IPS-NIHi11 (cell line): ENCODE measurements around the gene MAML2.
A peak's percentile ranks its signal among the peaks of the same experiment; 100 is the strongest.

Experiments
- DNase-seq: peaks from one replicate; pipeline ENCODE4 v3.0.0; 2012; ENCODE audit warnings: mixed read lengths, low spot score

The MAML2 gene

DNA sequence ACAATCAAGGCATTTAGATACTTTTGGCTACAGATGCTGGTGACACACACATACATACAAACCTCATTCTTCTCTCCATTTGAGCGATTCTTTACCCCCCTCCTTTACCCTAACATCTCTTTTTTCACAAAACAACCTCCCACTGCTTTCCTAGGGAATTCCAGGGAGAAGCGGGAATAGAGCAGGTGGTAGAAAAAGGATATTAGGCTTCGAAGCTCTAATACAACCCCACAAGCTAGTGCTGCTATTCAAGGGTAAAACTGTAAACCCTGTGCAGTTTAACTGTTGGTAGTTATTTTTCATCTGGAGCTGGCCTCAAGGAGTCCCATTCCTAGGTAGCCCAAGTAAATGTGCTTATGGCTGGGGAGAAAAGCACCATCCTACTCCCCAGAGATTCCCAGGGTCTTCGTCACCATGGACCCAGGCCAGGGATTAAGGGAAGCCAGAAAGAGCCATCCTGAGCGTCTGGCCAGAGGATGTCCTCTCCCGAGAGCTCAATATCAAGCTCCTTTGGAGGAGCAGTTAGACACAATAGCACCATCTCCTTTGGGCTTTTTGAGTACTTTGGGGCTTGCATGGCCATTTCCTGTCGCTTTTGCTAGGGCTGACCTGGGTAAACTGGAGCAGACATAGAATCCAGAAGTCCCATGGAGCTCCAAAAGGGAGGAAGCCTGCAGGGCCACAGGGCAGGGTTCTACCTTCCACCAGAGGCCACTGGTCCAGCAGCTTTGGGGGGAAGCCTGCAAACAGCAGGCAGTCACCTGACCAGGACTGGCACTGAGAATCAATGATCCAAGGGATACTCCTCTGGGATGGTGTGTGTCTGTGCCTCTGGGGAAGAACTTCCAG, 3.1 kb downstream of the MAML2 start:
- DNase-seq = no peak

DNA sequence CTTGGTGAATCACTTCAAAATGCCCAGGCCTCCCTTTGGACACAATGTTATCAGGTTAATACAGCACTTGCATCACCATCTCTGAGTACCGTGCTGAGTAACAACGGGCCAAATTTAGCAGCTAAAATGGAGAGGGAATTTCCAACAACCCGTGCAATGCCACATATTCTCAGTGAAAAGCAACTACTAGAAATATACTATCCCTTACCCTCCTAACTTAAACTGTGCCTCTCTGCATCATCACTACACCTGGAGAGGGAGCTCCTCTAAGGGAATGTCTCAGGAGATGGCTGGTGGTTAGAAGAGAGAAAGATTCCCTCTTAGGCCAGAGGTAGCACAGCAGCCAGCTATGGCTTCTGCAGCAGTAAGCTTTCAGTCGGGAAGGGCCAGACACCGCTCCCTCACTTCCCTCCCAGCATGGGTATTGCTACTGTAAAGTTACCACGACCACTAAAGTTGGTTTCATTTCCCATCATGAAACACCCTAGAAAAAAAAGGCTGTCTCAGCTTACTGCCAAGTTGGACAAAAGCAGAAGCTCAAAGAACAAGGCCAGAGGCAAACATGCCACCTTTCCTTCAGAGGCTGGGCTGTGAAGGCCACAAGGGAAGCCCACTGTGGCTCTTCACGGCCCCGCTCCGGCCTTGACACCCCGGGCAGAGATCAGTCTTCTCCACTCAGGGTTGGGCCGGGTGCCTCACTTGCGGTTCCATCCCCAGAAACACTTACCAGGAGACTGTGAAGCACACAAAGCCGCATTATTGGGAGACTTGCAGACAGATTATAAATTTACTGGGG, 3.9 kb downstream of the MAML2 start:
- no peak for DNase-seq

DNA sequence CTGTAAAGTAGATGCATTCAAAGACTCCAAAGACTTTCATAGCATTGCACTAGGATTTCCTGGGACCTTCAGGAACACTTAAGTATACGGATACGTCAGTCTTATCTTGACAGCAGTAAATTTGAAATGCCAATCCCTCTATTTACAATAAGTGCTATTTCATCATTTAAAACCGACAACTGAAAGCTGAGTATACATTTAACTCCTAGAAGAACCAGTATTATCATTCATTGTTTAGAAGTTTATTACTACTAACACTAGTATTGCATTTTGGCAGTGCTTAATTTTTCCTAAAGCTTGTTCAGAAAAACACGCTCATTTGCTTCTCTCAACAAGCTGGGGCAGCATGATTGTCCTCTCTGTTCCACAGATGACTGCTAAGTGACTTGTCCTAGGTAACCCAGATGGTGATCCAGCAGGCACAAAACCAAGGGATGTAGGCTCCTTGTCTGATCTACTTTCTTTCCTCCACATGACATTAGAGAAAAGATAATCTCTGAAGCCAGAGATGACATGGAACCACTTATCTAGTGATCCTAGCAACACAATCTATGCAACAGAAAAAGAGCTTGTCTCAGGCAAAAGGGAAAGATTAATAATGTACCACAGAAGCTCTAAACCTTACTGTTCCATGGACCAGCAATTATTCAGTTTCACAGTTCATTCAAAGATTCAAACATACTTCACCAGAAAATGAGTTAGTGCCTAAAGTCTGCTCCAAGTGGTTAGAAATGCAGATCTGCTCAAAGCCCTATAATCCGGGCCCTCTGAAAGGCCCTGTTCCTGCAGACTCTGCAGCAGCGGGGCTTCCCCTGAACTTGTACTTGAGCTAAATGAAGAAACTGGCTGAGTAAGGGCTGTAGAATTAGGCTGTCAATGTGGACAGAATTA, 5.2 kb downstream of the MAML2 start:
- DNase-seq = no peak

DNA sequence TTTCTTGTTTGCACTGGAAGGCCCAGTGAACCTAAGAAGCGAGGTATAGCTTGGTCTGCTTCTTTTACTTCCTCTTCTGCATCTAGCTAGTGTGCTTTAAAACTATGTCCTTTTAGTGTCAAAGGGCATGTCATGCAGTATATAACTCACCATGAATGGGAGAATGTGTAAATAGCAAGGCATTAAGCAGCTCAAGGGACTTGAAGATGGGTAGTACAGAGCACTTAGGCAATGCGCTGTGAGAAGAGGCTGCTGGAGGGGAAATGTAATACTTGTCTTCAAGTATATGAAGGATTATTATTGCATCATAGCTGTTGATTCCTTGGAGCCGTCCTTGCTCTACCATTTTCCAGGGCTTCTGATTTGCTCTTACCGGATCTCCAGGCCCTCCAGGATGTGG, 7.6 kb downstream of the MAML2 start:
- no peak for DNase-seq

DNA sequence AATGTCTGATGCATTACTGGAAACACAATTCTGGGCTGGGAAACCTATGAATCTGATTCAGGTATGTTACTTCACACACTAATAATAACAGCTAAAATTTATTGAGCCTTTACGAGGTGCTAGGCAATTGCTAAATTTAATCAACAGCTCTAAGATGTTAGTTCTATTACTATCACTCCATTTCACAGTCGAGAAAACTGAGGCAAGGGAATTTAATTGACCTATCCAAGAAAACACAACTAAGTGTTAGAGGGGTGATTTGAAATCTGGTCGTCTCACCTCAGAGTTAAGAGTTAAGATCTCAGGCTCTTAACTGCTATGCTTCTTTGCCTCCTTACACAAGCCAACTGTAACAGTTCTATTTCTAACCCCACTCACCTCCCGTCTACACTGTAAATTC, 8.8 kb downstream of the MAML2 start:
- no peak for DNase-seq

DNA sequence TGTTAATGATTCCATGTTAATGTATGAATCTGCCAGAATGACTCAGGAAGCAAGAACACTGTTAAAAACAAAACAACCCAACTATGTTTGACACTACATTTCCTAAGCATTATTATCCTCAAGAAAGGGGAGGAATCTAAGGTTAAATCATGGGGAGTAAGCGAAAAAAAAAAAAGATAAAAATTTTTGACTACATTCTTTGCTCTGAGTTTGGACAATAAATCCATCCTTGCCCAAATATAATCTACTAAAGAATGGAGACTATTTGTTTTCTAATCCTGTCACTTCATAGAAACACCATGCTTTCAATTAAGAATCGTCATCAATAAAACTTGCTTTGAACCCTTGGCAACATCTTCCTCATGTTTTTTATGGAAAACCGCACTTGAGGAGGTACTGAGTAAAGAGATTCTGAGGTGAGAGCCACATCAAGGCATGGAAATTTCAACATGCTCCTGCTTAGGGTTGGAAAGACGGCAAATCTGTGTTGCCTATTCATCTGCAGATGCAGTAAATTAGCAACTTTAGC, 9.7 kb downstream of the MAML2 start:
- no peak for DNase-seq

DNA sequence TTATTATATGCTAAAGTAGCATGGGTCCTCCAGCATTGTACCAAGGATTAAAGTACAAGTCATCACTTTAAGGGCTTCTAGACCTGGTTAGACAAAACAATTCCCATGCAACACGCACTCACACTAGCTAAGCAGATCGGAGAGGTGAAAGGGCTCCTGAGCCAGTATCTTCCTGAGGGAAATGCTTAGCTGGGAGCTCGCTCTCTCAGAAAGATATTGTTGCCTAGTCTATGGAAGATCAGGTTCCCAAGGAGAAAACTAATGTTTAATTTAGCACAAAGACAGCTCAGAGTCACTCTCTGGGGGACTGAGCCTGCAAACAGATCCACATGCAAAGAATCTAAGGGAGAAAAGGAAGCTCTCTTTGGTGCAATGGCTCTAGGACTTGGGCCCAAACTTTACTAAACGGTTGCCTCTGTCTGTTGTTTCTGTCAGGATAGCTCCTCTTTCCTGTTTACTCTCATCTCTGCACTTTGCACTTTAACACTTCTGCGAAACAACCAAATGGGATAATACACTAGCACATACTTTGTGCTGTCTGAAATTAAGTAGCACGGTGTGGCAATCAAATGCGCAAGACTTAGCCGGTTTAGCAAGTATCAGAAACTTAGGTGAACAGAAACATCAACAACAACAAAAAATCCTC, 10.7 kb downstream of the MAML2 start:
- DNase-seq = no peak

DNA sequence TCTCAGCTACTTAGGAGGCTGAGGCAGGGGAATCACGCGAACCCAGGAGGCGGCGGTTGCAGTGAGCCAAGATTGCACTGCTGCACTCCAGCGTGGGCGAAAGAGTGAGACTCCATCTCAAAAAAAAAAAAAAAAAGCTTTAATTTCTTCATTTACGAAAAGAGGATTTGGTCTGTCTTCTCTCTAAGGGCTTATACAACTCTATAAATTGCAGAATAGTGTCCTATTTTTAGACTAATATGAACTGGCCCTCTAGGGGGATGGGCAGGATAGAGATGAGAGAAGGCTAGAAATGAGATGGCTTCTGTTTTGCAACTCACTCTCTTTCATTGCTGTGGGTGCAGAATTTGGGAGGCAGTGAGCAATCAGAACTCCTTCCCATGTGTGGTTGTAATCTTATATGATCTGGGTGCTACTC, 11.3 kb downstream of the MAML2 start:
- DNase-seq = no peak

DNA sequence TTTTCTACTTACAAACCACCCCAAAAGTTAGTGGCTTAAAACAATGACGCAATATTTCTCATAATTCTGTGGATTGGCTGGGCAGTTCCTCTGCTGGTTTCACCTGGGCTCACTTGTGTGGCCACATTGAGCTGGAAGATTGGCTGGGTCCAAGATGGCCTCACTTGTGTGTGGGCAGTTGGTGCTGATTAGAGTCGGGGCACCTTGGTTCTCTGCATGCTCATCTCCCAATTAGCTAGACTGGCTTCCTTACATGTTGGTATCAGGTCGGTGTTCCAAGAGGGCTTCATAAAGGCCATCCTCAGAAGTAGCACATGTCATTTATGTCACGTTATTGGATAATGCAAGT, 12.5 kb downstream of the MAML2 start:
- no peak for DNase-seq

DNA sequence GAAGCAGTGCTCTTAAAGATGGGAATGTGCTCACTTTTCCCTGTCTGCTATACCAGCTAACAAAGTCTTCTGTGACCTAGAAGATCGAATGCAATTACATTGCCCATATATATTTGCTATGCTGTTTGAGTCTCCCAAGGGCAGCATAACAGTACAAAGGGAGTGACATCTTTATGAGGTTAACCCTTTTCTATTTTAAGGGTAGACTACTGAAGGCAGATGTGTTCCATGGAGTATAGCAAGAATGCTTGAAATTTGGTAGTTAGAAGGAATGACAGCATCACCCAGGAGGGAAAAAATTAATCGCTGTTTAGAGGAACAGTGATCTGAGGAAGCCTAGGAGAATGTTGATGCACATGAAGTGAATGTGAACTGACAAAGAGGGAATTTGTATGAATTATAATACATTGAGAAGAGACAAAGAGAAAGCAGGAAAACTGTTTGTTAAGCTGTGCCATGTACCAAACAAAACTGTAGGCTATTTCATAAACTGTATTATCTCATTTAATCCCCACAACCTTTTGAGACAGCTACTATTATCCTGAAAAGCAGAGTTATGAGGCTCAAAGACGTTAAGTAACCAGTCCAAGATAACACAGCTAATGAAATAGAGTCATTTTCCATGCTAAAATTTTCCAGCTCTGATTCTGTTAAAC, 13.0 kb downstream of the MAML2 start:
- DNase-seq = no peak

DNA sequence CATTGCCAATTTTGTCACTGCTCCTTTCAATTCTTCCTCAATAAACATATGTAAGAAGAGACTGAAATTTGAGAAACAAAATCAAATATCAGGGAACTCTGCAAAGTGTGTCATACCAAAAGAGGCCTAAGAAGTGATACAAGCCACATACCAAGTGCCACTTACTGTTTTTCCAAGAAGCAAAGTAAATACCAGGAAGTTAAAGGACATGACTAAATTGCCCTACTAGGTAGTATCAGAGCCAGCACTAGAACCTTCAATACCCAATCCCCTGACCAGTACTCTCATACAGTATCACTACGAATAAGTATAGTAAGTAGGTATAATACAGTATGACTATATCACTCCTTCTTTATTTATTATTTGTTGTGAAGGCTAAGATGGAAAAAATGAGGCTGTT, 13.6 kb downstream of the MAML2 start:
- DNase-seq = no peak

DNA sequence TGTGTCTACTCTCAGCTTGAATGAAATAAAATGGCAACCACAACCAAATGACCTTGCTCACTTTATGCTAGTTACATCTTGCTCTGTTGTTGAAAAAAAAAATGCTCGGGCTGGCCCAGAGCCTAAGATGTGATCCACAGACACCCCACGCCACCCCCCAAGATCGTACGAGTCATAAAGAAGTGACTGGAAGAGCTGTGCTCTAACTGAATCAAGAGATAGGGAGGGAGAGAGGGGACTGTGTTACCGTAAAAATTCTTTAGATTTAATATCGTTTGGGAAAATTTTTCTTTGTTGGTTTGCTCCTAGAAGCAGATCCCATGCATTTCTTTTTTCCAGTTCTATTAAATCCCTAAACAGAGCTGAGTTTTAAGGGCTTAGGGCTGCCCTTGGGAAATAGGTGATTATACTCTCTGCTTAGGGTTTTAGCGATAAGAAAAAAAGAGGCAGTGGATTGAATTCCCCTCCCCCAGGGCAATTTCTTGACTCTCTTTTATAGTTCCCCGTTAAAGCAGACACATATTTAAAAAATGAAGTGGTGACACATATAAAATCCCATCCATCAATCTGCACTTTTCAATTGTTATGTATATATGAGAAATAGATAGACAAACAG, 14.5 kb downstream of the MAML2 start:
- DNase-seq = no peak

DNA sequence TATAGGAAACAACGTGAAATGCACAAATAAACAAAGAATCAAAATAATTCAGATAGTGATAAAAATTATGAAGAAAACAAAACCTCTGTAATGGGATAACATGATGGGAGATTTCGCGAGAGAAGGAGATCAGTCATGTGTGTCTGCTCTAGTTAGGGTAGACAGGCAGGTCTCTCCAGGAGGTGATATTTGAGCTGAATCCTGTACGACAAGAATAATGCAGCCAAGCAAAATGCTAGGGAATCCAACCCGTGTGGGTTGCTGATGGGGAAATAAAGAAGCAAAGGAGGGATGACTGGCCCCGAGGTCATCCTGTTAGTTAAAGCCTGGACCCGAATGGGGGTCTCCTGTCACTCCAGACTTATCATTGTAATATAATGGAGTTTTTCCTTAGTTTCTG, 16.0 kb downstream of the MAML2 start:
- DNase-seq = peak; percentile 28

DNA sequence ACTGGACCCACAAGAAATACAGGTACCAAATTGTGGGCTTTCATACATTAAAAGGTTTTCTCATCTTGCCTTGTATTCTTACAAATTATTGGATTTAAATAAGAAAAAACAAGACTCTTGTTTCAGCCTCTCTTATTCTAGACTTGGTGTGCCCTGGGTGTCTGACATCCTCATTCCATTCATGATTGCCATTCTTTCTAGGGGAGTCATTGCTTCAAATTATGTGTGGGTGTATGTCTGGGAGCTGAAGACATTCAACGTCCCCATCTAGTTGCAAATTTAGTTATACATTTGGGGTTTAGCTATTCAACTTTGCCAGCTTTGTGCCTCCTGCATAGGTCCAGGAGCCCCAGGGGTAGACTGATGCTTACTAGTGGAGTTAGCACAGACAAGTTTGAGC, 18.1 kb downstream of the MAML2 start:
- peak; percentile 35 for DNase-seq

DNA sequence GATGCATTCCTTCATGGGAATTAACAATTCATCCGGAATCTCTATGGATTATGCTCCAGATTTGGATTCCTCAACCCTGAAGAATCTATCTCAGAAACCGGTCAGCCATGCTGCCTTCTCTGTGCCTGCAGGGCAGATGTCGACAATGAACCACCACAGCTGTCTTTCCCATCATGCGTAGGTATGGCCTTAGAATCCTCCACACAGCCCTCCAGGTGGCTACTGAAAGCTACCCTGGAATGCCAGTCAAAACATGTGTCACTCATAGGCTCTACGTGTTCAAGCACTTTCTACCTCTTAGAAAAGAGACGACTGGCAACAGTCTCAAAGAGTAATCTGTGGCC, 19.4 kb downstream of the MAML2 start:
- no peak for DNase-seq

DNA sequence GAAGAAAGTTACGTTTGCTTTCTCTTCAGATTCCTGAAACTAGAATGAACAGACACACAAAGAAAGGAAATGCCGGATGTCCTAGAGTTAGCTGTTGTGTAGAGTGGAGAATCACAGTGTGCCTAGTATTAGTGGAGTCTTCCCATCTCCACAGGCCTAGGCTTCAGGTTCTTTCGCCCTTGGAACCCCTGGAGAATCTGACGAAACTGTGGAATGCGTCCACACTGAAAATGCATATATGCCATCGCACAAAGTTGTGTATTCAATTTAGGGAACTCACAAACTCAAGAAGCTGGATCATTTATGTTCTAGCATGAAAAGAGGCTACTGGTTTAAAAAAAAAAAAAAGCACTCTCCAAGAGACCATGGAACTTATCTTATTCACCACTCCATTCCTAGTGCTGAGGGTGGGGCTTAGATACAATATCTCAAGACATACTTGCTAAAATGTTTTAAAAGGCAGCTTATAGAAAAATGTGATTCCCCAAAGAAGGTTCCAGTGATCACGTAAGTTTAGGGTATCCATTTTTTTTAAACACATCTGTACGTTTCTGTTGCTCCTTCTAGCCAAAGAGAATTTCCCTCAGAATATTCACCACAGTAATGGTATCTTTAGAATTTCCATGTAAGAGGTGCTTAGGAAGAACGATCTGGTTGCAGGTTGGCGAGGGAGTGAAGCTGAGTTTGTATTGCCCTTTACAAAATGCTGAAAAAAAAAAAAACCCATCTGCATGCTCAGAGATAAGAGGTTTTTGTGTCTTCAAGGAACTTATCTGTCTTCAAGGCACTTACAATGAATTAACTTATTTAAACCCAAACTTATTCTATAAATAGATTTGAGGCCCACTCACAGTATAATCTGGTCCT, 20.0 kb downstream of the MAML2 start:
- DNase-seq = no peak

DNA sequence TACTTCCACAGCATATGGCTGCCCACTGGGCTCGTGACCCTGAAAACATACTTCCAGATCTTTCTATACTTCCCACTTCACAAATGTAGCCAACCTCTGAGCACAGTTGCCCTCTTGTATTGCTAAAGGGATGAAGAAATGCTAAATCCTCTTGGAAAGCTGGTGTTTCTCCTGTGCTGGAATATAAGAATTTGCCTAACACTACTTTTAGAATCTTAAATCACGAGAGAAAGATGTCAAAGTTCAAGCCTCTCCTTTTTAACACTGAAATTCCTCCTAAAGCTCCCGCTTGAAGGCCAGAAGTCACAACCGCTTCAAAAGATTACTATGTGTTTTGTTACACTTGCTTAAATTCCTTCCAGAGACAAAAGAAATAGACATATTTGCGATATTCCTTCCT, 21.9 kb downstream of the MAML2 start:
- DNase-seq = no peak

DNA sequence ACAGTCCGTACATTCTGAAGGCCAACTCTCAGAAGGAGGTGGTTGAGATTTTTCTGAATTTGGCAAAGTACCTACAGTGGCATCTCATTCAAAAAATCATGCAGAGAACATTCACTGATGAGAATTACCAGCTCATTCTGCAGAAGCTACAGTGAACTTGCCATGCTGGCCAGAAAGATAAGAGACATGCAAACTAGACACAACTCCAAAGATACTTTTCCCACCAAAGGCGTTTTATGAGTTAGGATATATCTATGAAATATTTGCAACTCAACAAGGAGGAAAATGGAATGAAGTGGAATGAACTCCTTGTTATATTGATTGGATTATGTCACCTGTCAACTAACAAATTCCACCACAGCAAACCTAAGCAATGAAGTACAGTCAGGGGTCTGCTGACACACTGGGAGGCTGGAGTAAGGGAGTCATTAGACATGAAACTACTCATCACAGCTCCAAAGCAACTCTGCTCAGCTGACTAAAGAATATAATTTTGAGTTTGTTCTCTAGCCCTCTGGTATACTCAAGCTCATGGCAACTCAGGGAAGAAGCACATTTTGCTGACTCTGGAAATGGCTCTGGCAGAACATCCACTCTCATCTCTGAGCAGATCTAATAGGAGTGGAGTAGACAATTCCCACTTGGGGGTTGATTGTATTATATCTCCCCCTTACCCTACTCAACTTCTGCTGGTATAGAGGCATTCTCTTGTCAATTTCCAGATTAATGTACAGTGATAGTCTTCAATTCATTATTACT, 22.9 kb downstream of the MAML2 start:
- DNase-seq = no peak

DNA sequence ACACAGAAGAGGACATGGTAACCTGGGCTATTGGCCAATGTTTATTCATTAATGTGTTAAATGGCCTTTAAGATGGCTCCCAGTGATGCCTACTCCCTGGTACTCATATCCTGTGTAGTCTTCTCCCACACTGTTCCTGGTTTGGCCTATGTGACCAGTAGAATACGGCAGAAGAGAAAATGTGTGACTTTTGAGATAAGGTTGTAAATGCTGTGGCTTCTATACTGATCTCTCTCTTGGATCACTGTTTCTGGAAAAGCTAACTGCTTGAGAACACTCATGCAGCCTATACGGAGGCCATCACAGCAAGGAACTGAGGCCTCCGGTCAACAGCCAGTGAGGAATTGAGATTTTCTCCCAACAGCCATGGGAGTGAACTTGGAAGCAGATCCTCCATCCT, 24.1 kb downstream of the MAML2 start:
- DNase-seq = no peak
